Naive thymus-derived CD4-positive, alpha-beta T cell (primary cell): ENCODE data around the gene SPTLC1. TPM values are rescaled to one million over a fixed set of nuclear protein-coding genes. Genes with fewer than 3 reads are reported as not detected.
"Not testable (repeated sequence)": the region's sequence is repeated elsewhere in the genome, so short reads cannot be mapped to it uniquely, and the experiment has no call there.

Experiments used
- ATAC-seq: fragments of 150-1000 bp; cut with Tn5 transposase; 2 replicates; pipeline ENCODE4 v1.10.0; 2021; ENCODE audit warnings: mild to moderate bottlenecking, moderate library complexity
- CTCF ChIA-PET: fragments of 350-600 bp; sonication (Branson Sonifier 250); formaldehyde crosslinking; loops from one replicate; lab custom pipeline; 2021; ENCODE audit warnings: antibody characterized with exemption; lab: Charles Lee
- POLR2A ChIA-PET: fragments of 350-600 bp; sonication (Branson Sonifier 250); formaldehyde crosslinking; loops from one replicate; lab custom pipeline; 2021; ENCODE audit warnings: antibody characterized with exemption, inconsistent platforms; lab: Charles Lee
- DNase-seq, 9 donors: peaks; one replicate each; pipeline versions ENCODE4 v3.0.0 to v3.0.0-alpha.2; 2020 to 2022; ENCODE audit warnings: mixed read lengths in 1 of 9
- H3K27ac ChIP-seq: one replicate; pipeline ENCODE4 v1.7.0; 2013; ENCODE audit warnings: mild to moderate bottlenecking, low read depth, low read length, moderate library complexity
- H3K27me3 ChIP-seq, 2 donors: one replicate each; pipeline ENCODE4 v1.7.0; 2013; ENCODE audit warnings: low read length in 2 of 2, mild to moderate bottlenecking in 2 of 2, moderate library complexity in 2 of 2; ENCODE audit not compliant: control insufficient read depth in 2 of 2, insufficient read depth in 2 of 2
- H3K36me3 ChIP-seq, 3 experiments: 1 replicate in 2 of 3; 2 replicates in 1 of 3; pipeline ENCODE4 v1.7.0; 2013; ENCODE audit warnings: low read length in 3 of 3, mild to moderate bottlenecking in 3 of 3, moderate library complexity in 1 of 3; ENCODE audit not compliant: insufficient read depth in 3 of 3, control insufficient read depth in 2 of 3
- H3K4me1 ChIP-seq, 2 donors: one replicate each; pipeline ENCODE4 v1.7.0; 2013; ENCODE audit warnings: low read length in 2 of 2, mild to moderate bottlenecking in 2 of 2, moderate library complexity in 1 of 2; ENCODE audit not compliant: control insufficient read depth in 2 of 2, insufficient read depth in 2 of 2
- H3K4me3 ChIP-seq: 2 replicates; pipeline ENCODE4 v1.7.0; 2013; ENCODE audit warnings: mild to moderate bottlenecking, low read length
- H3K9me3 ChIP-seq, 3 experiments: 1 replicate in 2 of 3; 2 replicates in 1 of 3; pipeline ENCODE4 v1.7.0; 2013; ENCODE audit warnings: low read length in 3 of 3; ENCODE audit not compliant: control insufficient read depth in 2 of 3
- H3K27ac Mint-ChIP-seq, 9 donors: one replicate each; pipeline ENCODE4 v1.8.0; 2020 to 2022; ENCODE audit warnings: mixed read lengths in 9 of 9, mild to moderate bottlenecking in 8 of 9, moderate library complexity in 5 of 9, inconsistent platforms in 2 of 9
- H3K27me3 Mint-ChIP-seq, 5 donors: one replicate each; pipeline ENCODE4 v1.8.0; 2021 to 2022; ENCODE audit warnings: mixed read lengths in 5 of 5, mild to moderate bottlenecking in 1 of 5
- H3K36me3 Mint-ChIP-seq, 5 donors: one replicate each; pipeline ENCODE4 v1.8.0; 2020 to 2022; ENCODE audit warnings: mixed read lengths in 5 of 5, mild to moderate bottlenecking in 3 of 5, inconsistent platforms in 1 of 5
- H3K4me1 Mint-ChIP-seq, 7 donors: one replicate each; pipeline ENCODE4 v1.8.0; 2020 to 2022; ENCODE audit warnings: mixed read lengths in 7 of 7, mild to moderate bottlenecking in 3 of 7, inconsistent platforms in 1 of 7
- H3K4me3 Mint-ChIP-seq, 10 donors: one replicate each; pipeline ENCODE4 v1.8.0; 2020 to 2022; ENCODE audit warnings: mild to moderate bottlenecking in 10 of 10, mixed read lengths in 10 of 10, moderate library complexity in 6 of 10, inconsistent platforms in 2 of 10
- H3K9me3 Mint-ChIP-seq, 11 donors: one replicate each; pipeline ENCODE4 v1.8.0; 2020 to 2022; ENCODE audit warnings: mixed read lengths in 11 of 11, mild to moderate bottlenecking in 4 of 11, inconsistent platforms in 1 of 11, moderate library complexity in 1 of 11
- intact Hi-C, 2 donors: fragments of 100-400 bp; cut with micrococcal nuclease; formaldehyde crosslinking; loops; one replicate each; pipeline ENCODE4 v1.15.1; 2023
- polyA plus RNA-seq, 2 donors: library from polyadenylated mRNA; unstranded; fragments of 300-500 nt; fragmentation: Illumina TruSeq; gene quantifications; one replicate each; pipeline ENCODE4 v1.2.3, GENCODE V29; 2021
- total RNA-seq, 6 experiments: library from RNA in 5 of 6; stranded (reverse) in 5 of 6; gene quantifications; 1 replicate in 5 of 6; 2 replicates in 1 of 6; pipeline ENCODE4 v1.2.3 and lab custom pipeline; 2021 to 2026

SPTLC1 gene
- total and polyA plus RNA-seq, 7 experiments from 2014 or later, result 45.6 to 64.0 (median 50.6) TPM

DNA sequence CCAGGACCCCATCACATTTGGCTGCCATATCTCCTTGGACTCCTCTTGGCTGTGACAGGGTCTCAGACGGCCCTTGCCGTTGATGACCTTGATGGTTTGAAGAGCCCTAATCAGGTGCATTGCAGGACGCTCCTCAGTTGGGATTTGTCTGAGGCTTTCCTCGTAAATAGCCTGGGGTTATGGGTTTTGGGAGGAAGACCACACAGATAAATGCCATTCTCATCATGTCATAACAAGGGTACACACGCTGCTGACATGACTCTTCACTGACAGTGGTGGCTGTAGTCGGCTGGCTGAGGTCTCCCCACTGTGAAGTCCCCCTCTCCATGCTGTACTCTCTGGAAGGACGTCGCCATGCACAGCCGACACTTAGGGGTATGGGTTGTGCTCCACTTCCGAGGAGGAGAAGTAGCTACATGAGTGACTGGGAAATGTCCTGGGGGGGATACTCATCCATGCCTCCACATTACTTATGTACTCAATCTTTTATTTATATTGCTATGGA lies 42.9 kb upstream of the SPTLC1 start:
- no peaks in the 10 kb centered on the region for H3K4me1 Mint-ChIP-seq
- intact Hi-C loops, result no loop called here
- H3K36me3 ChIP-seq, result no peaks in the 10 kb centered on the region
- no peaks in the 10 kb centered on the region for H3K27me3 ChIP-seq
- no peak overlapping the region for H3K4me3 ChIP-seq
- H3K9me3 Mint-ChIP-seq, result no peaks in the 10 kb centered on the region
- no peaks in the 10 kb centered on the region for H3K4me1 ChIP-seq
- no peak overlapping the region for H3K27ac ChIP-seq
- no peak overlapping the region for H3K27ac Mint-ChIP-seq
- H3K9me3 ChIP-seq, result no peaks in the 10 kb centered on the region
- CTCF ChIA-PET, result interaction anchor here (0.7 kb wide), 1 partner anchor 16 kb away, joined by 3 read pairs; no protein-coding TSS in a partner anchor
- POLR2A ChIA-PET, result no interaction called here
- peaks cover 12 to 34% (median 23%) of the 10 kb centered on the region in 5 donors for H3K27me3 Mint-ChIP-seq
- ATAC-seq (no peak), DNase-seq (no peak)
- H3K36me3 Mint-ChIP-seq, result no peaks in the 10 kb centered on the region
- H3K4me3 Mint-ChIP-seq, result no peak overlapping the region

DNA sequence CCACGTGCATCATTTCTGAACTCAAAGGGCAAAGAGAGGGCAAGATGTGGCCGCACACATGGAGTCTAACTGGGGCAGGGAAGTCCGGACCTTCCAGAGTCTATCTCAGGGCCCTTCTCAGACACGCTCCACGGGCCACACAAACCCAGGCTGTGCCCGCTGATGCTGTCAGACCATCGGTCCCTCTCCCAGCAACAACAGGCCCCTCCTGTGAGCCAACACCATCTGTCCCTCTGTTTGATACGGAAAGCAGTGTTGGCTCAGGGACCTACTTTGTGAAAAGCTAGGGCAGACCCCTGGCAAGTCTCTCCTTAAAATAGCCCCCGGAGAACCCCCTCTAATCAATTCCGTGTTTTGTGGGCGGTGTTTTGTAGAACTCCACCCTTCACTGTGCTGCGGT lies 40.5 kb upstream of the SPTLC1 start:
- POLR2A ChIA-PET, H3K9me3 Mint-ChIP-seq, ATAC-seq, H3K4me1 ChIP-seq, H3K27ac Mint-ChIP-seq, H3K4me1 Mint-ChIP-seq, H3K4me3 ChIP-seq, intact Hi-C loops, H3K27ac ChIP-seq, CTCF ChIA-PET, H3K36me3 ChIP-seq, H3K4me3 Mint-ChIP-seq, H3K27me3 ChIP-seq, H3K36me3 Mint-ChIP-seq, DNase-seq, H3K9me3 ChIP-seq: not testable (repeated sequence)
- peaks cover 7 to 27% (median 17%) of the 10 kb centered on the region in 5 donors for H3K27me3 Mint-ChIP-seq

DNA sequence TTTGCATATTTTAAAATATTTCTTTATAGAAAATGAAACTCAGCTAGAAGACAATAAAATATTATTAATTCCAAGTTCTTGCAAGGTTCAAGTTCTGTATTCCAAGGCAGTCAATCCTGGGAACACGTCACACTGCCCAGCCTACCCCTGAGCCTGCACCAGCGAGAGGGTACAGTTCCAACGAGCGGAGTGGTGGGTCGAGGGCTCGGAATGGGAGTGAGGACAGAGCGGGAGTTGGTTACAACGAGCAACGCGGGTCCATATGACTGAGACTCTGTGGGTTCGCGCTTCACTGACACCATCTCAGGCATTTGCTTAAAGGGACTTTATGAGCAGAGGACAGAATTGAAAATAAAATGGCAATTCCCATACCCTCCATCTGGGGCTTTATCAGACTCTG lies 40.0 kb upstream of the SPTLC1 start:
- CTCF ChIA-PET, result interaction anchor here (0.6 kb wide), 1 partner anchor 82 kb away, joined by 3 read pairs; no protein-coding TSS in a partner anchor
- no peak for DNase-seq
- ATAC-seq, result no peak

GRCh38 chr9:92153466-92154415 lies 38.5 kb upstream of the SPTLC1 start:
- H3K27ac Mint-ChIP-seq, H3K4me1 ChIP-seq, H3K27ac ChIP-seq, ATAC-seq, H3K4me1 Mint-ChIP-seq, H3K36me3 Mint-ChIP-seq, DNase-seq, H3K36me3 ChIP-seq, H3K9me3 ChIP-seq, intact Hi-C loops, H3K4me3 ChIP-seq, H3K4me3 Mint-ChIP-seq, POLR2A ChIA-PET, H3K27me3 ChIP-seq, H3K9me3 Mint-ChIP-seq: not testable (repeated sequence)
- CTCF ChIA-PET, result interaction anchor here (0.6 kb wide), 1 partner anchor 560 kb away, joined by 3 read pairs; no protein-coding TSS in a partner anchor
- peaks cover 8 to 22% (median 17%) of the 10 kb centered on the region in 5 donors for H3K27me3 Mint-ChIP-seq

More for the DNA sequence above, 40.0 kb upstream of the SPTLC1 start:
- Mint-ChIP-seq H3K36me3 (no peaks in the 10 kb centered on the region), H3K27ac (no peak overlapping the region), H3K4me3 (no peak overlapping the region), H3K9me3 (no peaks in the 10 kb centered on the region), H3K4me1 (peaks cover 0 to 5% (median 0%) of the 10 kb centered on the region in 7 donors), H3K27me3 (peaks cover 8 to 22% (median 18%) of the 10 kb centered on the region in 5 donors)
- H3K9me3 ChIP-seq, result no peaks in the 10 kb centered on the region
- POLR2A ChIA-PET, result no interaction called here
- H3K4me3 ChIP-seq, result no peak overlapping the region
- H3K36me3 ChIP-seq, result no peaks in the 10 kb centered on the region
- intact Hi-C loops, result no loop called here
- H3K4me1 ChIP-seq, result no peaks in the 10 kb centered on the region
- H3K27ac ChIP-seq, result no peak overlapping the region
- H3K27me3 ChIP-seq, result no peaks in the 10 kb centered on the region

GRCh38 chr9:92151691-92152393 lies 36.6 kb upstream of the SPTLC1 start:
- Histone ChIP-seq H3K27me3 (no peaks in the 10 kb centered on the region), H3K4me1 (no peaks in the 10 kb centered on the region), H3K36me3 (no peaks in the 10 kb centered on the region), H3K4me3 (no peak overlapping the region), H3K27ac (no peak overlapping the region), H3K9me3 (no peaks in the 10 kb centered on the region)
- Mint-ChIP-seq H3K4me3 (no peak overlapping the region), H3K36me3 (no peaks in the 10 kb centered on the region), H3K4me1 (peaks cover 0 to 14% (median 0%) of the 10 kb centered on the region in 7 donors), H3K9me3 (no peaks in the 10 kb centered on the region), H3K27me3 (peaks cover 4 to 21% (median 10%) of the 10 kb centered on the region in 5 donors), H3K27ac (no peak overlapping the region)
- intact Hi-C loops, result no loop called here
- POLR2A ChIA-PET, result no interaction called here
- DNase-seq, result no peak
- ATAC-seq, result no peak
- CTCF ChIA-PET, result no interaction called here

- H3K36me3 ChIP-seq, H3K4me1 ChIP-seq, H3K27me3 ChIP-seq, H3K4me3 Mint-ChIP-seq, ATAC-seq, H3K4me3 ChIP-seq, DNase-seq, H3K9me3 ChIP-seq, H3K27ac Mint-ChIP-seq, H3K27ac ChIP-seq, H3K9me3 Mint-ChIP-seq, POLR2A ChIA-PET, intact Hi-C loops, H3K36me3 Mint-ChIP-seq: not testable (repeated sequence)
- peaks cover 0 to 19% (median 0%) of the 10 kb centered on the region in 7 donors for H3K4me1 Mint-ChIP-seq
- H3K27me3 Mint-ChIP-seq, result peaks cover 7 to 29% (median 13%) of the 10 kb centered on the region in 5 donors
- CTCF ChIA-PET, result interaction anchor here (2.9 kb wide), 1 partner anchor 11 kb away, joined by 16 read pairs; no protein-coding TSS in a partner anchor
Measured at GRCh38 chr9:92150501-92151470, 35.6 kb upstream of the SPTLC1 start.
